GM19438 (cell line): ENCODE measurements around the gene NRARP.
"Not testable (repeated sequence)": the region's sequence is repeated elsewhere in the genome, so short reads cannot be mapped to it uniquely, and the experiment has no call there.

ENCODE experiments used
- ATAC-seq: cut with Tn5 transposase; IDR thresholded peaks from one replicate; pipeline ENCODE4 v1.9.1; 2021; ENCODE audit warnings: low read depth; ENCODE audit not compliant: unreplicated experiment

NRARP gene, protein sequence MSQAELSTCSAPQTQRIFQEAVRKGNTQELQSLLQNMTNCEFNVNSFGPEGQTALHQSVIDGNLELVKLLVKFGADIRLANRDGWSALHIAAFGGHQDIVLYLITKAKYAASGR

GRCh38 chr9:137302118-137302448, at the start of gene NRARP:
Gene NRARP (minus strand): TSS chr9:137302271. CDS start chr9:137301928, 343 bp downstream.
- peak; percentile 64 for ATAC-seq

GRCh38 chr9:137350696-137351584, 48.9 kb upstream of the NRARP start:
- no peak for ATAC-seq

DNA sequence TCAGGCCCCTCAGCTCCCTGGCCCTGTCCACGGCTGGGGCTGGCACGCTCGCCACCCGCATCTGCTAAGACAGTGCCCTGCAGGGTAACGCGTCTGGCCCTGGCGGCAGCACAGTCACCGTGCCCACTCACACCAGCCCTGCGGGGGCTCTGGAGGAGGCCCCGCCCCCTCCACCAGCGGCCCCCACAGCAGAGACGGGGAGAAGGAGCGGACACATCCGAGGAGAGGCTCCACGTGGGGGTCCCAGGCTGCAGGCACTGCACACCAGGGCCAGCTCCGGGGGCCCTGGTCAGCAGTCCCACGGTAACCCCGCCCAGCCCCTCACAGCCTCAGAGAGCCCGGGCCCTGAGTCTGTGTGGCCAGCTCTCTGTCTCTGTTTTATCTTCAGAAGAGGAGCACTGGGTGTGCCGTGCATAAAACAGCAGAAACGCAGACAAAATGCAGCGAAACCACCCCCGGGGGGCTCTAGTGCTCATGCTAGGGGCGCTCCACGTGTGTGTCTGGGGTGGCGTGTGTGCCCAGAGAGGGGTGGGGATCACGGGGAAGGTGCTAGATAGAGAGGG, 47.5 kb upstream of the NRARP start:
- ATAC-seq: no peak

DNA sequence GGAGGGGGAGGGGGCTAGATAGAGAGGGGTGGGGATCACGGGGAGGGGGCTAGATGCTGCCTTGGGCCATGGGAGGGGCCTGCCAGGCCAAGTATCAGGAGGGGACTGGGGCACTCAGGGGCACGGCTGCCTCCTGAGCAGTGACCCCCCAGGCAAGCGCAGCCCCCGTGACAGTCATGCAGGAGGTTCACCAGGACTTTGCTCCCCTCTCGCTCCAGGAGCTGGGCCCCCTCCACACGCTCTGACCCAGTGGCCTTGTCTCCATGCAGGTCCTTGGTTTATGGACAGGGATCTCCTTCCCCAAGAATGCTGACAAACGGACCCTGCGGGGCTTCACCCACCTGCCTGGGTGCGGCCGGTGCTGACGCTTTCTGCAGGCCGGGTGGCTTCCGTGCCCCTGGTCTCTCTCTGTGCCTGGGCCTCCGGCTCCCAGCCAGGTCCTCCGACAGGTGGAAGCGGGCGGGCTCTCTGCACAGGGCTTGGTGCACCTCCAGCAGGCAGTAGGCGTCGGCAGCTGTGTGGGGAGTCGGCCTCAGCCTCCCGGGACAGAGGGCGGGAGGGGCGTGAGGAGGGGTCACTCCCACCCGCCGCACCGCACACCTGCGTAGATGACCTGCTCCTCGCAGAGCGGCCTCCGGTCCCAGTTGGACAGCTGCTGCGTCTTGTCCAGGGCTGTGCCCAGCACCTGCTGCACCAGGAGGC, 46.8 kb upstream of the NRARP start:
- ATAC-seq: no peak

- no peak for ATAC-seq
These were observed 45.9 kb upstream of the NRARP start for GRCh38 chr9:137347928-137348327.

DNA sequence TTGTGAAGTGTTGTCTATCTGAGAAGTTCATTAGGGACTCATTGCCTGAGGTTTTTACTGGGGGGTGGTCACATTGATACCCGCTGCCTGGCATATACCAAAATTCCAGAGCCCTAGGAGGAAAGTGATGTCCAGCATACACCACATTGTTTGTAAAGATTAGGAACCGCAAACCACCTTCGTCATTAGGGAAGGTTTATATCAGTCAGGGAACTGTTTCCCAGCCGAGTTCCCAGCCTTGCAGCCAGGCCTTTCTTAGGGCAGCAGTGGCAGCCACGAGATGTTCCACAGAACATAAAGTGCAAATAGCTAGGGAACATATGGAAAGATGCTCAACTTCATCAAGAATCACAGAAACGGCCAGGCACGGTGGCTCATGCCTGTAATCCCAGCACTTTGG, 40.4 kb upstream of the NRARP start:
- no peak for ATAC-seq

DNA sequence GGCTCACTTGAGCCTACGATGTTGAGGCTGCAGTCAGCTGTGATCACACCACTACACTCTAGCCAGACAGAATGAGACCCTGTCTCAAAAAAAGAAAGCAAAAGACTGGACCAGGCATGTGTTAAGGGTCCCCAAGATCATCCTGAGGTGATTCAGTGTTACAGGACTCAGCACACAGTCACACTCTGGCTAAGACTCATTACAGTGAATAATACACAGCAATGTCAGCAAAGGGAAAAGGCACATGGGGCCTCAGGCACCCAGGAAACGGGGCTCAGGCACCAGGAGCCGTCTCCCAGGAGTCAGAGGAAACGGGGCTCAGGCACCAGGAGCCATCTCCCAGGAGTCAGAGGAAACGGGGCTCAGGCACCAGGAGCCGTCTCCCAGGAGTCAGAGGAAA, 39.2 kb upstream of the NRARP start:
- ATAC-seq: no peak

- ATAC-seq: not testable (repeated sequence)
These were observed 37.9 kb upstream of the NRARP start for GRCh38 chr9:137339908-137340462.

GRCh38 chr9:137339045-137339907, 37.2 kb upstream of the NRARP start:
- no peak for ATAC-seq

- no peak for ATAC-seq
These were observed 34.7 kb upstream of the NRARP start for GRCh38 chr9:137336735-137337134.

DNA sequence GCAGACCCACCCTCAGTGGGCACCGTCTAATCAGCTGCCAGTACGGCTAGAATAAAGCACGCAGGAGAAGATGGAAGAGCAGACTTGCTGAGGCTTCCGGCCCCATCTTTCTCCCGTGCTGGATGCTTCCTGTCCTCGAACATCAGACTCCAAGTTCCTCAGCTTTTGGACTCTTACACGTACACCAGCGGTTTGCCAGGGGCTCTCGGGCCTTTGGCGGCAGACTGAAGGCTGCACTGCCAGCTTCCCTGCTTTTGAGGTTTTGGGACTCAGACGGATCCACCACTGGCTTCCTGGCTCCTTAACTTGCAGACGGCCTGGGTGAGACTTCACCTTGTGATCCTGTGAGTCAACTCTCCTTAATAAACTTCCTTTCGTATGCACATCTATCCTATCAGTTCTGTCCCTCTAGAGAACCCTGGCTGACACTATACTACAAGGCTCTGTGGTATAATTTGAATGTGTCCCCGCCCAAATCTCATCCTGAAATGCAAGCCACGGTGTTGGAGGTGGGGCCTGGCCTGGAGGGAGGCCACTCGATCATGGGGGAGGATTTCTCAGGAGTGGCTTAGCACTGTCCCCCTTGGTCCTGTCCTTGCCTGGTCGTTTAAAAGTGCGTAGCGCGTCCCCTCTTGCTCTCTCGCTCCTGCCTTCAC, 31.1 kb upstream of the NRARP start:
- ATAC-seq: no peak

- ATAC-seq: no peak
These were observed 29.9 kb upstream of the NRARP start for GRCh38 chr9:137331929-137332328.

DNA sequence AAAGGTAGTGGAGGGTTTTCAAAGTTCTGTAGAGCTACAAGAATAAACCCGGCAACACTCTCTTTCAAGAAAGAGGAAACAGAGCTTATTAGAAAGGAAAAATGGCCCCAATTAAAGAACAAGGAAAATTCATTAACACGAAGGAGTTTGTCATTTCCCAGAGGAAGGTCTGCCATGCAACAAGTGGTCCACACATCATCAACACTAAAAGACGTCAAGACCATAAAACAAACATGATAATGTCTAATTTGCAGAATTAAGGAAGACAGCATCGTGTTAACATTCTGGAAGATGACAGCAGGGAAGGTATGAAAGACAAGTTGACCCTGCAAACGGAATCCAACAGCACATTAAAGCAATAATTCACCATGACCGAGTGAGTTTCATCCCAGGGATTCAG, 28.6 kb upstream of the NRARP start:
- ATAC-seq: no peak

DNA sequence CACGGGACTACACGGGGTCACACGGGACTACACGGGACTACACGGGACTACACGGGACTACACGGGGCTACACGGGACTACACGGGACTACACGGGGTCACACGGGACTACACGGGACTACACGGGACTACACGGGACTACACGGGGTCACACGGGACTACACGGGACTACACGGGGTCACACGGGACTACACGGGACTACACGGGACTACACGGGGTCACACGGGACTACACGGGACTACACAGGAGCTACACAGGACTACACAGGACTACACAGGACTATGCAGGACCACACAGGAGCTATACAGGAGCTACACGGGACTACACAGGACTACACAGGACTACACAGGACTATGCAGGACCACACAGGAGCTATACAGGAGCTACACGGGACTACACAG, 27.5 kb upstream of the NRARP start:
- ATAC-seq: not testable (repeated sequence)

- not testable (repeated sequence) for ATAC-seq
These were observed 25.8 kb upstream of the NRARP start for GRCh38 chr9:137327641-137328550.

- ATAC-seq: no peak
These were observed 24.5 kb upstream of the NRARP start for GRCh38 chr9:137326445-137327065.

- ATAC-seq: no peak
These were observed 23.7 kb upstream of the NRARP start for GRCh38 chr9:137325799-137326198.

DNA sequence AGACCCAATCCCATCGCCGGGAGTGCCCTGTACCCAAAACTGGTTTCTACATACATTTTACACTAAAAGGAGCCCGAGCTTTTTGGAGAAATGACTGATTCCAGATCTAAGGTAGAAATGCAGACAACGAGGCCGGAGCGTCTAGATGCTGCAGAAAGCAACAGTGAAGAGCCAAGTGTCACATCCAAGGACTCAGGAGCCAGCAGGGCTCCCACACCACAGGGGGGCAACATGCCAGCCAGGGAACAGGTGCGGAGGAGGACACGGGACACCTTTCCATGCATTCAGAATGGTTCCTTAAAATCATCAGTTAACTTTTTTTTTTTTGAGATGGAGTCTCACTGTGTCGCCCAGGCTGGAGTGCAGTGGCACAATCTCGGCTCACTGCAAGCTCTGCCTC, 23.1 kb upstream of the NRARP start:
- ATAC-seq: no peak
